HepG2 (cell line): ENCODE data around the gene PTPRCAP. TPM values are rescaled to one million over a fixed set of nuclear protein-coding genes. Genes with fewer than 3 reads are reported as not detected.

Experiments used
- CENPT ChIP-seq: sonication (generic); formaldehyde crosslinking; IDR thresholded peaks from 2 replicates; pipeline ENCODE4 v1.8.0; 2022; ENCODE audit warnings: low read depth, mild to moderate bottlenecking, moderate library complexity, missing genetic modification reagents
- FOSL1 ChIP-seq: sonication (generic); formaldehyde crosslinking; IDR thresholded peaks from 2 replicates; pipeline ENCODE4 v1.9.0; 2021; ENCODE audit warnings: missing genetic modification reagents, borderline replicate concordance
- FOXM1 ChIP-seq: sonication (generic); formaldehyde crosslinking; IDR thresholded peaks from 2 replicates; pipeline ENCODE4 v1.5.0; 2020; ENCODE audit warnings: missing genetic modification reagents
- HDAC1 ChIP-seq: sonication (generic); formaldehyde crosslinking; IDR thresholded peaks from 2 replicates; pipeline ENCODE4 v1.5.1; 2020; ENCODE audit warnings: mild to moderate bottlenecking, missing genetic modification reagents
- HDAC6 ChIP-seq: fragments of 200-600 bp; sonication (generic); IDR thresholded peaks from 2 replicates; pipeline ENCODE4 v1.7.0; 2017; ENCODE audit warnings: mild to moderate bottlenecking, antibody characterized with exemption, low read length, low read depth
- ISX ChIP-seq: sonication (generic); formaldehyde crosslinking; conservative IDR thresholded peaks from 2 replicates; pipeline ENCODE4 v1.5.0; 2020; ENCODE audit warnings: missing genetic modification reagents
- KAT7 ChIP-seq: IDR thresholded peaks from 2 replicates; pipeline ENCODE4 v1.6.1; 2018; ENCODE audit warnings: borderline replicate concordance, missing compliant biosample characterization
- NCOA2 ChIP-seq: sonication (generic); formaldehyde crosslinking; IDR thresholded peaks from 2 replicates; pipeline ENCODE4 v1.8.0; 2022; ENCODE audit warnings: inconsistent platforms
- PRMT3 ChIP-seq: sonication (generic); formaldehyde crosslinking; IDR thresholded peaks from 2 replicates; pipeline ENCODE4 v1.8.1; 2022; ENCODE audit warnings: low read depth, mild to moderate bottlenecking, moderate library complexity, missing genetic modification reagents, borderline replicate concordance
- RORA ChIP-seq: sonication (generic); formaldehyde crosslinking; IDR thresholded peaks from 2 replicates; pipeline ENCODE4 v1.5.0; 2020; ENCODE audit warnings: mild to moderate bottlenecking, missing genetic modification reagents, moderate library complexity
- SRF ChIP-seq: IDR thresholded peaks from 2 replicates; pipeline ENCODE4 v1.6.1; 2011; ENCODE audit warnings: mild to moderate bottlenecking, low read depth, low read length, moderate library complexity
- TCF12 ChIP-seq, 2 experiments: fragments of 450-650 bp in 1 of 2; sonication (generic) in 1 of 2; formaldehyde crosslinking in 1 of 2; IDR thresholded peaks; 2 replicates each; pipeline versions ENCODE4 v1.6.1 to v1.8.0; 2017 to 2022; ENCODE audit warnings: antibody characterized with exemption in 1 of 2, mild to moderate bottlenecking in 1 of 2, missing genetic modification reagents in 1 of 2, moderate library complexity in 1 of 2
- U2AF1 ChIP-seq: fragments of 200-400 bp; formaldehyde crosslinking; optimal IDR thresholded peaks from 2 replicates; pipeline ENCODE3; 2017; ENCODE audit warnings: mild to moderate bottlenecking, low read depth, low read length
- ZFP82 ChIP-seq: sonication (generic); formaldehyde crosslinking; IDR thresholded peaks from 2 replicates; pipeline ENCODE4 v1.5.1; 2020; ENCODE audit warnings: mild to moderate bottlenecking, missing genetic modification reagents, borderline replicate concordance
- ZNF180 ChIP-seq: sonication (generic); formaldehyde crosslinking; IDR thresholded peaks from 2 replicates; pipeline ENCODE4 v1.4.0; 2020; ENCODE audit warnings: low read depth, missing genetic modification reagents, borderline replicate concordance
- ZNF343 ChIP-seq: sonication (generic); formaldehyde crosslinking; IDR thresholded peaks from 2 replicates; pipeline ENCODE4 v1.4.0; 2020; ENCODE audit warnings: mild to moderate bottlenecking, missing genetic modification reagents
- ZNF367 ChIP-seq: sonication (generic); formaldehyde crosslinking; IDR thresholded peaks from 2 replicates; pipeline ENCODE4 v1.4.0; 2020; ENCODE audit warnings: missing genetic modification reagents, borderline replicate concordance
- ZNF557 ChIP-seq: sonication (generic); formaldehyde crosslinking; IDR thresholded peaks from 2 replicates; pipeline ENCODE4 v1.4.0; 2020; ENCODE audit warnings: missing genetic modification reagents
- ZNF652 ChIP-seq: IDR thresholded peaks from 2 replicates; pipeline ENCODE4 v1.6.1; 2016; ENCODE audit warnings: low read depth, borderline replicate concordance
- ZNF75D ChIP-seq: sonication (generic); formaldehyde crosslinking; IDR thresholded peaks from 2 replicates; pipeline ENCODE4 v1.8.1; 2023; ENCODE audit warnings: missing genetic modification reagents, mild to moderate bottlenecking, borderline replicate concordance
- polyA plus RNA-seq, 8 experiments: library from polyadenylated mRNA; depleted of rRNA in 3 of 8; stranded (reverse) in 7 of 8; unstranded in 1 of 8; fragments of >200 nt; fragmentation: Illumina TruSeq in 4 of 8; extraction: Trizol in 4 of 8; gene quantifications; 2 replicates each; pipeline versions ENCODE4 v1.2.1 to v1.2.3, GENCODE V29; 2011 to 2016; ENCODE audit warnings: low read depth in 4 of 8, missing spikeins in 1 of 8, mixed read lengths in 1 of 8; ENCODE audit not compliant: insufficient read depth in 1 of 8
- total RNA-seq, 5 experiments: library from RNA; depleted of rRNA; stranded (reverse); fragments of >200 nt; fragmentation: Illumina TruSeq; extraction: Trizol; gene quantifications; 2 replicates each; pipeline ENCODE4 v1.2.3, GENCODE V29; 2016; ENCODE audit warnings: low read depth in 1 of 5
- TF ChIP-seq, protein P1 (sequence below): IDR thresholded peaks from 2 replicates; pipeline ENCODE4 v1.6.1; 2016; ENCODE audit warnings: missing biosample characterization, missing genetic modification reagents, low read depth
- TF ChIP-seq, protein P2 (sequence below): sonication (generic); formaldehyde crosslinking; IDR thresholded peaks from 2 replicates; pipeline ENCODE4 v1.5.1; 2020; ENCODE audit warnings: mild to moderate bottlenecking, missing genetic modification reagents, borderline replicate concordance
- TF ChIP-seq, protein P3 (sequence below): sonication (generic); formaldehyde crosslinking; IDR thresholded peaks from 2 replicates; pipeline ENCODE4 v1.5.0; 2020; ENCODE audit warnings: missing genetic modification reagents

Gene PTPRCAP
- total and polyA plus RNA-seq, 2 of the 13 experiments (the other 11 are each of a cell fraction or from before 2014, with no cell fraction given), result 0.60 to 0.70 TPM

DNA sequence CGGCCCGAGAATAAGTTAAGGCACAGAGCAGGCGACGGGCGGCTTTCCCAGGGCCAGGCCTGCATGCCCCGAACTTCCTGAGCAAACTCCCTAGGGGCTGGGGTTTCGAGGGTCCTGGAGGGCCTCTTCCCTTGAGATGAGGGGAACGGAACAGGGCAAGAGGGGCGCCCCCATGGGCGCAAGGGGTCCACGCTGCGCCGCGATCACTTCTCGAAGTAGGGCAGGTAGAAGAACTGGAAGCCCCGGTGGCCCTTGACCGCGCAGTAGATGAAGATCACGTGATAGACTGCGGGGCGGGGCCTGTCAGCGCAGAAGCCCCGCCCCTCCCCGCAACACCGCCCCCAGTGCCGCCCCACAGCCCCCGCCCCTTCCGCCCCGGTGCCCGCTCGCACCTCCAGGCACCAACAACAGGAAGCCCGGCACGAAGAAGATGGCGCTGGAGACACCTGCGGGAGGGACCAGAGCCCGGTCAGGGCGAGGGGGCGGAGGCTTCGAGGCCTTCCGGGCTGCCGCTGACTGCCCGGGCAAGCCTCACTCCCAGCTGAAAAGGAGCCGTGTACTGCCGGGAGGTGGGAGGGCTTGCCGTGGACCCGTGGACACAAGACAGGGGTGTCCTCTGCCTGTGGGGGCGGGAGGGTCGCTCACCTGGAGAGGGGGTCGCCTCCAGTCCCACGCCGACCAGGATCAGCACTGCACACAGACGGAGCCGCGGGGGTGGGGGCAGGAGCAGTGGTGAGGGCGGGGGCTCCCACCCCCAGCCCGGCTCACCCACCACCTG, 27.1 kb upstream of the PTPRCAP start (continued):
- TF ChIP-seq, protein P1, sequence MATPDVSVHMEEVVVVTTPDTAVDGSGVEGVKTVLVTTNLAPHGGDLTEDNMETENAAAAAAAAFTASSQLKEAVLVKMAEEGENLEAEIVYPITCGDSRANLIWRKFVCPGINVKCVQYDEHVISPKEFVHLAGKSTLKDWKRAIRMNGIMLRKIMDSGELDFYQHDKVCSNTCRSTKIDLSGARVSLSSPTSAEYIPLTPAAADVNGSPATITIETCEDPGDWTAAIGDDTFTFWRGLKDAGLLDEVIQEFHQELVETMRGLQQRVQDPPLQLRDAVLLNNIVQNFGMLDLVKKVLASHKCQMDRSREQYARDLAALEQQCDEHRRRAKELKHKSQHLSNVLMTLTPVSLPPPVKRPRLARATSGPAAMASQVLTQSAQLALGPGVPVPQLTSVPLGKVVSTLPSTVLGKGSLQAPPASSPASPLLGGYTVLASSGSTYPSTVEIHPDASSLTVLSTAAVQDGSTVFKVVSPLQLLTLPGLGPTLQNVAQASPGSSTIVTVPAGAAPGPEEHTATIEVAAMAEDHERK (CRISPR knock-in tag), result no peak
- TF ChIP-seq ZNF557 (no peak), CENPT (CRISPR knock-in tag) (no peak), FOXM1 (CRISPR knock-in tag) (no peak), SRF (no peak), ZNF343 (CRISPR knock-in tag) (no peak), ZNF652 (CRISPR knock-in tag) (no peak), NCOA2 (CRISPR knock-in tag) (no peak; the same call in 1 of the 2 replicates), HDAC1 (CRISPR knock-in tag) (peak; percentile 48), ZNF180 (CRISPR knock-in tag) (no peak), RORA (CRISPR knock-in tag) (no peak), U2AF1 (no peak), TCF12 (IDR thresholded peaks at IDR 0.05) (no peak), TCF12 (CRISPR knock-in tag; IDR thresholded peaks at IDR 0.05) (no peak), FOSL1 (CRISPR knock-in tag) (no peak), ZNF75D (no peak), PRMT3 (CRISPR knock-in tag) (no peak), KAT7 (CRISPR knock-in tag) (no peak), ISX (CRISPR knock-in tag) (no peak), HDAC6 (no peak), ZFP82 (CRISPR knock-in tag) (peak; percentile 72; the same call in 1 of the 2 replicates), ZNF367 (CRISPR knock-in tag) (no peak)
- TF ChIP-seq, protein P2, sequence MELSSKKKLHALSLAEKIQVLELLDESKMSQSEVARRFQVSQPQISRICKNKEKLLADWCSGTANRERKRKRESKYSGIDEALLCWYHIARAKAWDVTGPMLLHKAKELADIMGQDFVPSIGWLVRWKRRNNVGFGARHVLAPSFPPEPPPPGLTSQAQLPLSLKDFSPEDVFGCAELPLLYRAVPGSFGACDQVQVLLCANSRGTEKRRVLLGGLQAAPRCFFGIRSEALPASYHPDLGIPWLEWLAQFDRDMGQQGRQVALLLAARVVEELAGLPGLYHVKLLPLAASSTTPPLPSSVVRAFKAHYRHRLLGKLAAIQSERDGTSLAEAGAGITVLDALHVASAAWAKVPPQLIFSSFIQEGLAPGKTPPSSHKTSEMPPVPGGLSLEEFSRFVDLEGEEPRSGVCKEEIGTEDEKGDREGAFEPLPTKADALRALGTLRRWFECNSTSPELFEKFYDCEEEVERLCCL (CRISPR knock-in tag), result no peak
- TF ChIP-seq, protein P3, sequence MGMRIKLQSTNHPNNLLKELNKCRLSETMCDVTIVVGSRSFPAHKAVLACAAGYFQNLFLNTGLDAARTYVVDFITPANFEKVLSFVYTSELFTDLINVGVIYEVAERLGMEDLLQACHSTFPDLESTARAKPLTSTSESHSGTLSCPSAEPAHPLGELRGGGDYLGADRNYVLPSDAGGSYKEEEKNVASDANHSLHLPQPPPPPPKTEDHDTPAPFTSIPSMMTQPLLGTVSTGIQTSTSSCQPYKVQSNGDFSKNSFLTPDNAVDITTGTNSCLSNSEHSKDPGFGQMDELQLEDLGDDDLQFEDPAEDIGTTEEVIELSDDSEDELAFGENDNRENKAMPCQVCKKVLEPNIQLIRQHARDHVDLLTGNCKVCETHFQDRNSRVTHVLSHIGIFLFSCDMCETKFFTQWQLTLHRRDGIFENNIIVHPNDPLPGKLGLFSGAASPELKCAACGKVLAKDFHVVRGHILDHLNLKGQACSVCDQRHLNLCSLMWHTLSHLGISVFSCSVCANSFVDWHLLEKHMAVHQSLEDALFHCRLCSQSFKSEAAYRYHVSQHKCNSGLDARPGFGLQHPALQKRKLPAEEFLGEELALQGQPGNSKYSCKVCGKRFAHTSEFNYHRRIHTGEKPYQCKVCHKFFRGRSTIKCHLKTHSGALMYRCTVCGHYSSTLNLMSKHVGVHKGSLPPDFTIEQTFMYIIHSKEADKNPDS (CRISPR knock-in tag), result no peak; the same call in 1 of the 2 replicates
